Spinal cord (tissue), 10 donors: Measurements from ENCODE around the gene CARD14. TPM values are rescaled to one million over a fixed set of nuclear protein-coding genes. Genes with fewer than 3 reads are reported as not detected.
A peak's percentile ranks its signal among the peaks of the same experiment; 100 is the strongest.

ENCODE experiments used
- DNase-seq, 6 donors: peaks; one replicate each; pipeline versions ENCODE4 v3.0.0 to v3.0.0-alpha.2; 2013 to 2015; ENCODE audit warnings: low spot score in 6 of 6, low read depth in 4 of 6
- H3K27ac ChIP-seq: one replicate; pipeline ENCODE4 v1.5.1; 2013; ENCODE audit warnings: low read depth, low read length, control low read depth
- H3K27me3 ChIP-seq: one replicate; pipeline ENCODE4 v1.6.1; 2013; ENCODE audit warnings: low read length; ENCODE audit not compliant: control insufficient read depth, insufficient read depth
- H3K36me3 ChIP-seq: one replicate; pipeline ENCODE4 v1.6.1; 2013; ENCODE audit warnings: low read length; ENCODE audit not compliant: control insufficient read depth, insufficient read depth
- H3K4me1 ChIP-seq: one replicate; pipeline ENCODE4 v1.6.1; 2013; ENCODE audit warnings: low read length; ENCODE audit not compliant: control insufficient read depth, insufficient read depth
- H3K4me3 ChIP-seq: one replicate; pipeline ENCODE4 v1.5.1; 2013; ENCODE audit warnings: low read depth, low read length, control low read depth
- H3K9me3 ChIP-seq: one replicate; pipeline ENCODE4 v1.6.1; 2013; ENCODE audit warnings: low read length; ENCODE audit not compliant: control insufficient read depth, insufficient read depth
- WGBS: methylation state at CpG from one replicate; pipeline ENCODE4 v1.1.5; 2013; ENCODE audit warnings: missing lambda C conversion rate; ENCODE audit not compliant: insufficient coverage; 5-methylcytosine and 5-hydroxymethylcytosine counted together
- polyA plus RNA-seq, 2 donors: library from polyadenylated mRNA; unstranded; fragments of 120-200 nt; gene quantifications; one replicate each; pipeline ENCODE4 v1.2.1, GENCODE V29; 2013; ENCODE audit not compliant: insufficient read length in 2 of 2
- total RNA-seq, 2 donors: library from RNA; depleted of rRNA in 1 of 2; stranded (reverse); fragments of 120-200 nt in 1 of 2; fragments of >200 nt in 1 of 2; gene quantifications; one replicate each; pipeline versions ENCODE4 v1.2.3 to v1.2.4, GENCODE V29; 2013 to 2014
- donor health status: healthy.

The CARD14 gene
- total and polyA plus RNA-seq, 4 donors = 0.28 to 3.1 (median 0.88) TPM

DNA sequence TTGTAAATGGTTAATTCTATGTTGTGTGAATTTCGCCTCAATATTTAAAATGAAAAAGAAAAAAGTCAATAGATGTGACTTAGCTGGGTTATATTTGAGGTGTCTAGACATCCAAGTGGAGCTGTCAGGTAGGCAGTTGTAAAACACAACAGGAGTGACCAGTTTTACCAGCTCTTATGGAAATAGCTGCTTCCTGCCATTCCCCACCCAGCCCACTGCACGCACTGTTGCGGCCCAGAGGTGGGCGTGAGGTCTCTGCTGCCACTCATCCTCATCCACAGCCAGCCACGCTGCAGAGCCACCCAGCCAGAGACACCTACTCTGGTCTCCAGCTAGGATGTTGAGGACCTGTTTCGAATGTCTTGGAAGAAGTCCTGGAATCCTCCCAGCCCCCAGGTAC is 3.4 kb upstream of the CARD14 start:
- Histone ChIP-seq H3K27me3 (no peaks in the 10 kb centered on the region), H3K27ac (no peak overlapping the region), H3K4me3 (no peak overlapping the region), H3K4me1 (peaks cover 8% of the 10 kb centered on the region), H3K36me3 (no peaks in the 10 kb centered on the region), H3K9me3 (no peaks in the 10 kb centered on the region)
- no peak for DNase-seq
- 90% methylated on average over 5 of the region's 6 CpGs for WGBS

DNA sequence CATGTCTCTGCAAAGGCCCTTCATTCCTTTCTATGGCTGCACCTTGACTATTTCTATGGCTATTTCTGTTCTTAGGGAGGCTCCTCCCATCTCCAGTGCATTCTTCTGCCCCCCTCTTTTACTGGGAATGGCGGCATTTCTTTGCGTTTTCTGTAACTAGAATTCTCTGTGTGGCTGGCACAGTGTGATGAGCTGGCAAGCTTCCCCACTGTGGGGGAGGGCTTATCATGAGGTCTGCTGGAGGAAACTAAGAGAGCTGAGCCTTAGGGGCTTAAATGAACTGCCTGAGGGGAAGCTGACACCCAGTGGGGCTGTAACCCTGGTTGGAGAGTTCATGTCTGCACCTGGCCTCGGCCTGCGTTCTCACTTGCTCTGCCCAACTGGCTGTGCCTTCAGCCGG is 1.5 kb upstream of the CARD14 start:
- Histone ChIP-seq H3K27me3 (no peaks in the 10 kb centered on the region), H3K36me3 (no peaks in the 10 kb centered on the region), H3K27ac (no peak overlapping the region), H3K4me3 (no peak overlapping the region), H3K9me3 (no peaks in the 10 kb centered on the region), H3K4me1 (peaks cover 8% of the 10 kb centered on the region)
- peak in 1 of 6 donors; percentile 52 for DNase-seq
- 75% methylated on average over 3 of the region's 5 CpGs for WGBS

DNA sequence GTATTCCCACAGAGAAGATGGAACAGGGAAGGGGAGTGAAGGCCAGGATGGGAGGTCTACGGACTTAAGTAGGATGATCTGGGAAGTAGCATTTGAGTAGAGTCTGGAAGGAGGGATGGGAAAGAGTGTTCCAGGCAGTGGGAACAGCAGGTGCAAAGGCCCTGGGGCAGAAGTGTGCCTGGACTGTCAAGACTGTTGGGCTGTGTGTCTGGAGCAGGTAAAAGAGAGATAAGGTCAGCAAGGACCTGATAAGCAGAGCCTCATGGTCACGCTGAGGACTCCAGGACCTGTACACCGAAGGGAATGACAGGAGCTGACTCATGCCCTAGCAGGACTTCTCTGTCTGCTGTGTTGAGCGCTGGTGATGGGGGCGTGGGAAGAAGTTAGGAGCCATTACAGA is 723 bp upstream of the CARD14 start:
- Histone ChIP-seq H3K4me1 (peaks cover 8% of the 10 kb centered on the region), H3K27me3 (no peaks in the 10 kb centered on the region), H3K27ac (no peak overlapping the region), H3K4me3 (no peak overlapping the region), H3K36me3 (no peaks in the 10 kb centered on the region), H3K9me3 (no peaks in the 10 kb centered on the region)
- DNase-seq = no peak
- 98% methylated on average over 5 of the region's 5 CpGs for WGBS

DNA sequence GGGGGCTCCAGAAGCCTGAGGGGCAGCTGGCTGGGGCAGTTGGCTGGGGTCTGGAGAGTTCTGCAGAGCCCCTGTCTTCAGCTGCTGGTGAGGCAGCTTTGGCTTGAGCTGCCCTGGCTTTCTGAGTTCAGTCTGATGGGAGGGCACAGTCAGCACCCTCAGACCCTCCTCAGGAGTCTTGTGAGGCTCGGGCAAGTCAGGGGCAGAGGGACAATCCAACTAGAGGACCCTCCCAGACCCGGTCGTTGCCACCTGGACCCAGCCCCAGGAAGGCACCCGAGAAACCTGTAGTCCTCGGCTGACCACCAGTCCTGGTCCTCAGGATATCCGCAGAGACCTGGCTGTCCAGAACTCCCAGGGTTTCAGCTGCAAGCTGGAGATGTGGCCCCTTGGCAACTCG is 1.9 kb downstream of the CARD14 start:
- DNase-seq = no peak
- H3K36me3 ChIP-seq = no peaks in the 10 kb centered on the region
- no peaks in the 10 kb centered on the region for H3K9me3 ChIP-seq
- 89% methylated on average over 7 of the region's 7 CpGs for WGBS
- peaks cover 8% of the 10 kb centered on the region for H3K4me1 ChIP-seq
- H3K27me3 ChIP-seq = no peaks in the 10 kb centered on the region
- H3K4me3 ChIP-seq = no peak overlapping the region
- no peak overlapping the region for H3K27ac ChIP-seq

DNA sequence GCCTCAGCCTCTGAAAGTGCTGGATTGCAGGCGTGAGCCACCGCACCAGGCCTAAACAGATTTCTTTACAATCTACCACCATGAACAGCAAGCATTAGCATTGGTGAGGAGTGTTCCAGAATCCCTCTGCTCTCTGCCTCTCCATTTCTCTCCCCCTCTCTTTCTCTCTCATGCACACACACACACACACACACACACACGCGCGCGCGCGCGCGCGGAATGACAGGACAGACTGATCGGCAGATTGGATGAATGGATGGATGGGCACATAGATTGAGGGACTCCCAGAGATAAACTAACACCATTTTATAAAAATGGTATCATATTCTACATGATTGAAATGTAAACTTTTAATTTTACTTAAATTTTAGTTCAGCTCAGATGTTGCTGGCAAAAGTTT is 3.3 kb downstream of the CARD14 start:
- Histone ChIP-seq H3K9me3 (no peaks in the 10 kb centered on the region), H3K4me3 (no peak overlapping the region), H3K36me3 (no peaks in the 10 kb centered on the region), H3K27me3 (no peaks in the 10 kb centered on the region), H3K4me1 (peaks cover 8% of the 10 kb centered on the region), H3K27ac (no peak overlapping the region)
- no CpG with 5 or more reads among the region's 12 CpGs for WGBS
- no peak for DNase-seq

DNA sequence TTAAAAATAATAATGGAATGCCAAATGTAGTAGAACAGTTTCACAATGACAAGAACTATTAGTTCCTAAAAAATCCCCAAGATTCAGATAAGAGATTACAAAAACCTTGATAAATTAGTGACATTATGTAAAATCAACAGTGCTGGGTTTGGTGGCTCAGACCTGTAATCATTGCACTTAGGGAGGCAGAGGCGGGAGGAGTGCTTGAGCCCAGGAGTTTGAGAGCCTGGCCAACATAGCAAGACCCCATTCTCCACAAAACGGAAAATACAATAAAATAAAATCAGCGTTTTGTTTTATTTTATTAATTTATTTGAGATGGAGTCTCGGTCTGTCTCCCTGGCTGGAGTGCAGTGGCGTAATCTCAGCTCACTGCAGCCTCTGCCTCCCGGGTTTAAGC is 4.1 kb downstream of the CARD14 start:
- Histone ChIP-seq H3K4me1 (peaks cover 8% of the 10 kb centered on the region), H3K36me3 (no peaks in the 10 kb centered on the region), H3K27me3 (no peaks in the 10 kb centered on the region), H3K4me3 (no peak overlapping the region), H3K27ac (no peak overlapping the region), H3K9me3 (no peaks in the 10 kb centered on the region)
- WGBS = no CpG with 5 or more reads among the region's 6 CpGs
- no peak for DNase-seq

DNA sequence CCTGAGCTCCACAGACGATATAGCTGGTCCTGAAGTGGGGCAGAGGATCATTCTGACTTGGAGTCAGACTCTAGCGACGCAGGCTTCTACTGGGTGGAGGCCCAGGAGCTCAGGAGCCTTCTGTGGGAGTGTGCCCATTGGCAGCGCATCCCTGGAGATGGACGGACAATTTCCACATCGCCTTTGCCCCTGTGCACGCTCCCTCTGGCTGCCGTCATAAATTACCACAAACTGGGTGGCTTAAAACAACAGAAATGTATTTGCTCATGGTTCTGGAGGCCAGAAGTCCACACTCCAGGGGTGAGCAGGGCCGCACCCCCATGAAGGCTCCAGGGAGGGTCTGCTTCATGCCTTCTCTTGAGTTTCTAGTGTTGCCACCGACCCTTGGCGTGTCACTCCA is 6.9 kb downstream of the CARD14 start:
- Histone ChIP-seq H3K27me3 (no peaks in the 10 kb centered on the region), H3K27ac (no peak overlapping the region), H3K4me1 (no peaks in the 10 kb centered on the region), H3K4me3 (no peak overlapping the region), H3K36me3 (no peaks in the 10 kb centered on the region), H3K9me3 (no peaks in the 10 kb centered on the region)
- DNase-seq = no peak
- WGBS = 86% methylated on average over 11 of the region's 11 CpGs

DNA sequence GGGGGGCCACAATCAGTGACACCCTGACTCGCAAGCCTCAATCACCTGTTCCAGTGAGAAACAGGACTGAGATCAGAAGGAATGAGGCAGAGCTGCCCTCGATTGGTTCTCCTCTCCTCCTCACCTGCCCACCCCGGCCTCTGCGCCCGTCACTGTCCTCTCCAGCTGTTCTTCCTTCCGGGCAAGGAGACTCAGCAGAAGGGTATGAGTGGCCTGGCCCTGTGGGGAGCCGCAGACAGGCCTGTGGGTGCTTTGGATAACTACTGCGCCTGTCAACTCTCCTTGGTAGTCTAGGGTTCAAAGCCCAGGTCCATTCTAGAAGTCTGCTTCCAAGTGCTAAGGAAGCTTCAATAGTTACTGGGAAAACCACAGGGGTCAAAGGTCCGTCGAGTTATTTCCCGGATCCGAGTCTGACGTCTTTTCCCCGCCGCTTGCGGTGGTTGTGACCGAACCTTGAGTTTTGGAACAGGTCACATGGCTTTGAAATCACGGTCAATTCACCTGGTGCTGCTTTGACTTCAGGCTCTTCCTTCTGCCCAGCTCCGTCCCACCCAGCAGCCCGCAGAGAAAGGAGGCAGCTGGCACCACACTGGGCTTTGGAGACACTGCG is 8.3 kb downstream of the CARD14 start:
- DNase-seq = no peak
- Histone ChIP-seq H3K27ac (no peak overlapping the region), H3K36me3 (no peaks in the 10 kb centered on the region), H3K4me1 (no peaks in the 10 kb centered on the region), H3K9me3 (no peaks in the 10 kb centered on the region), H3K27me3 (no peaks in the 10 kb centered on the region), H3K4me3 (no peak overlapping the region)
- WGBS = 82% methylated on average over 17 of the region's 21 CpGs

DNA sequence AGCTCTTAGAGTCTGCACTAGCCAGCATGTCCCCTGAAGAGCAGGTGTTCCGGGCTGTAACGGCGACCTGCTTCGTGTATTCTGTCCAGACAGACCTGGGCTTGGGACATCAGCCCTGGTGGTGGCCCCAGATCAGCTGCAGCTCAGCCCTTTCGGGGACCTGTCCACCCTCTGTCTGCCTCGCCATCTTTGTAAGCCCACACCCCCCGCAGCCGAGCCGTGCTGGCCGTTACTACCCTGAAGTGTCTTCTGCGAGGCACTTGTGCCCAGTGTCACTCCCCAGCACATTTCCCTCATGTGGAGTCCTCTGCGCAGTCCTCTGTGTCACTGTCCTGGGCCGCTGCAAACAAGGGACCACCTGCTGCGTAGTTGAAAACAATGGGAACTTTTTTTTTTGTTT is 10.4 kb downstream of the CARD14 start:
- 79% methylated on average over 12 of the region's 14 CpGs for WGBS
- H3K27ac ChIP-seq = no peak overlapping the region

DNA sequence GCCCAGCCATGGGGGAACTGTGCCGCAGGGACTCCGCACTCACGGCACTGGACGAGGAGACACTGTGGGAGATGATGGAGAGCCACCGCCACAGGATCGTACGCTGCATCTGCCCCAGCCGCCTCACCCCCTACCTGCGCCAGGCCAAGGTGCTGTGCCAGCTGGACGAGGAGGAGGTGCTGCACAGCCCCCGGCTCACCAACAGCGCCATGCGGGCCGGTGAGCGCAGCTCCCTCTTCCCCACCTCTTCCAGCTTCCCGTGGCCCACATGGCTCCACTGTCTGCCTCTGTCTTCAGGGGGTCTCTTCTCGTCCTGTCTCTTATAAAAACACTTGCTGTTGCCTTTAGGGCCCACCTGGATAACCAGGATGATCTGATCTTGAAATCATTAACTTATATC is 11.6 kb downstream of the CARD14 start:
- 90% methylated on average over 16 of the region's 17 CpGs for WGBS
- DNase-seq = no peak

More for the DNA sequence above, 10.4 kb downstream of the CARD14 start:
- no peaks in the 10 kb centered on the region for H3K27me3 ChIP-seq
- H3K4me1 ChIP-seq = peaks cover 5% of the 10 kb centered on the region
- H3K36me3 ChIP-seq = peaks cover 3% of the 10 kb centered on the region
- H3K9me3 ChIP-seq = no peaks in the 10 kb centered on the region
- H3K4me3 ChIP-seq = no peak overlapping the region
- DNase-seq = no peak

More for the DNA sequence above, 11.6 kb downstream of the CARD14 start:
- no peak overlapping the region for H3K27ac ChIP-seq
- no peaks in the 10 kb centered on the region for H3K9me3 ChIP-seq
- peaks cover 3% of the 10 kb centered on the region for H3K36me3 ChIP-seq
- H3K4me3 ChIP-seq = no peak overlapping the region
- H3K27me3 ChIP-seq = no peaks in the 10 kb centered on the region
- H3K4me1 ChIP-seq = peaks cover 5% of the 10 kb centered on the region
